GM20000 (cell line): Measurements from ENCODE around the gene CMPK2.

Experiments
- DNase-seq: peaks from one replicate; pipeline ENCODE4 v3.0.0; 2012; ENCODE audit warnings: low spot score
- CTCF ChIP-seq: IDR thresholded peaks from 2 replicates; pipeline ENCODE4 v1.5.1; 2012; ENCODE audit warnings: mild to moderate bottlenecking, control low read depth; ENCODE audit errors: extremely low read depth, missing control alignments

Gene CMPK2

DNA sequence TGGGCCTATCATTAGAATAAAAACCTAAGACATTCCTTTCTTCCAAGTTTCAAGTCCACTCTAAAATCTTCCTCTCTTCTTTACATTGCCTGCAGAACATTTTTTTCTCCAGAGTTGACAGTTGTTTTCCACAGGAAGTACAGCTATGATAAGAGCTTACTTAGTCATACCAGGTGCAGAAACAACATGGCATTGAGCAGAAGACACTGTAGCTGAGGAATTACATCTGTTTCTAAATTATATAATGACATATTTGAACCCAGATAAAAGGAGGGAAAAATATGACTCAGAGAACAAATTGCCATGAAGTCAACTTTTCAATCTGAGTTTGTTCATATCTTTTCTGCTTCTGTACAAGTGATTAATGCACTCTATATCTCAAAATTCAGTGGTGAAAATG, 30.2 kb downstream of the CMPK2 start:
- DNase-seq, result no peak
- TF ChIP-seq CTCF, result no peak

DNA sequence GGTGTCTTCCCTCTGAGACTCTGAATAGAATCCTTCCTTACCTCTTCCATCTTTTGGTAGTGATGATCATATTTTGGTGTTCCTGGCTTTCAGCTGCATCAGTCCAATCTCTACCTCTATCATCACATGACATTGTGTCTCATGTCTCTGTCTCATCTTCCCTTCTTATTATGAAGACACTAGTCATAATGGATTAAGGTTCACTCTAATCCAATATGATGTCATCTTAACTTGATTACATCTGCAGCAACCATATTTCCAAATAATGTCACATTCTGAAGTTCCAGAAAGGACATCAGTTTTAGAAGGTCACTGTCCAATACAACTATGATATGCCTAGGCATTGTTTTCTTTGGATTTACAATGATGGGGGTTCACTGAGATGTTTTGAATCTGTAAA, 31.5 kb downstream of the CMPK2 start:
- TF ChIP-seq CTCF, result no peak

GRCh38 chr2:6833300-6833604, 32.5 kb downstream of the CMPK2 start:
- no peak for TF ChIP-seq CTCF
- no peak for DNase-seq

More for the DNA sequence above, 31.5 kb downstream of the CMPK2 start:
- no peak for DNase-seq

DNA sequence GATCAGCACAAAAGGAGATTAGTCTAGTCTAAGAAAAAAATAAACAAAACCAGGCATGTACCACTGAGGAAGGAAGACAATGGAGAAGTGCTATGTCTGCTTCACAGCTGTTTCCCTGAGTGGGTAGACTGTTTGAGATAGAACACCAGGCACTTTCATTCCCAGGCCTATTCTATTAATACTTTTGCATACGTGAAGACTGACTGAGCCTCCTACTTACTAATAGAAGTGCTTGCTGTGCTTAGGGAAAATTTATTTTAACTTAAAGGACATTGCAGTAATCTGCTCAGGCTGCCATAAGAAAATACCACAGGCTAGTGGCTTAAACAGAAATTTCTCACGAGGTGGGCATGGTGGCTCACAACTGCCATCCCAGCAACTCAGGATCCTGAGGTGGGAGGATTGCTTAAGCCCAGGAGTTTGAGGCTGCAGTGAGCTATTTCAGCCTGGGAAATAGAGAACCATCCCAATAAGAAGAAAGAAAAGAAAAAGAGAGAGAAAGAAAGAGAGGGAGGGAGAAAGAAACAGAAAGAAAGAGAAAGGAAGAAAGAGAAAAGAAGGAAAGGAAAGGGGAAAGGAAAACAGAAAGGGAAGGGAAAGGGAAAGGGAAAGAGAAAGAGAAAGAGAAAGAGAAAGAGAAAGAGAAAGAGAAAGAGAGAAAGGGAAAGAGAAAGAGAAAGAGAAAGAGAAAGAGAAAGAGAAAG, 33.0 kb downstream of the CMPK2 start:
- no peak for DNase-seq
- TF ChIP-seq CTCF, result no peak

GRCh38 chr2:6831229-6831628, 34.5 kb downstream of the CMPK2 start:
- DNase-seq, result no peak
- TF ChIP-seq CTCF, result no peak

DNA sequence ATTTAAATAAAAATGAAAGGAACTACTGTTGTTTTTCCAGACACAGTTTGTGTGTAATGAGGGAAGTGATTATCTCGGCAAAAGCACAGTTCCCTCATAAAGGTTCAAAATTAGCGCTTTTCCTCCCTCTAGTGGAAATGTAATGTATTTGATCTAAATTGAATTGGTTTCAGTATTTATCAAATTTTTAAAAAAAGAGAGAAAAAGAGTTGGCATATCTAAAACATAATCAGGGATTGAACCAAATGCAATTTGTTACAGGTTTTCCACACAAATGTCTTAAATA, 37.5 kb downstream of the CMPK2 start:
- TF ChIP-seq CTCF, result no peak
- no peak for DNase-seq

GRCh38 chr2:6827566-6828298, 38.0 kb downstream of the CMPK2 start:
- TF ChIP-seq CTCF, result no peak
- no peak for DNase-seq
